IMR-90 (cell line): ENCODE results near the gene LMTK2. TPM values are rescaled to one million over a fixed set of nuclear protein-coding genes. Genes with fewer than 3 reads are reported as not detected.

Source experiments
- ATAC-seq: fragments of 200-7000 bp; cut with Tn5 transposase; 2 replicates; pipeline ENCODE4 v1.9.1; 2020; ENCODE audit warnings: low read depth, mild to moderate bottlenecking, moderate library complexity
- BruUV-seq: library from RNA; stranded (reverse); fragments of 400-500 nt; replicated peaks from 2 replicates; lab custom pipeline; 2021; lab: Mats Ljungman, UMichigan
- CTCF ChIA-PET: fragments of 300-600 bp; formaldehyde crosslinking; extraction: SDS; loops from one replicate; lab custom pipeline; 2021; ENCODE audit warnings: antibody characterized with exemption; lab: Yijun Ruan, JAX
- POLR2A ChIA-PET: fragments of 300-600 bp; sonication (Branson Sonifier 250); formaldehyde crosslinking; loops from one replicate; lab custom pipeline; 2022; ENCODE audit warnings: antibody characterized with exemption; ENCODE audit not compliant: unreplicated experiment; lab: Charles Lee
- DNase-seq: peaks from one replicate; pipeline ENCODE4 v3.0.0; 2013
- H2AFZ ChIP-seq: replicated peaks from 2 replicates; pipeline ENCODE3; 2013; ENCODE audit warnings: low read length, mild to moderate bottlenecking; ENCODE audit not compliant: poor library complexity
- H2AK5ac ChIP-seq: 2 replicates; pipeline ENCODE4 v1.6.1; 2013; ENCODE audit warnings: low read depth, low read length, inconsistent platforms
- H2AK9ac ChIP-seq: replicated peaks from 2 replicates; pipeline ENCODE3; 2013; ENCODE audit warnings: mild to moderate bottlenecking, low read depth, low read length, moderate library complexity; ENCODE audit not compliant: poor library complexity
- H2BK120ac ChIP-seq: 2 replicates; pipeline ENCODE4 v1.6.1; 2013; ENCODE audit warnings: low read depth, low read length, inconsistent platforms
- H2BK15ac ChIP-seq: 3 replicates; pipeline ENCODE4 v1.6.1; 2013; ENCODE audit warnings: low read depth, low read length, inconsistent platforms
- H2BK20ac ChIP-seq: 2 replicates; pipeline ENCODE4 v1.6.1; 2013; ENCODE audit warnings: low read depth, mild to moderate bottlenecking, inconsistent platforms, low read length, moderate library complexity
- H2BK5ac ChIP-seq: 2 replicates; pipeline ENCODE4 v1.6.1; 2013; ENCODE audit warnings: mild to moderate bottlenecking, low read depth, low read length, inconsistent platforms; ENCODE audit not compliant: poor library complexity, severe bottlenecking
- H3K14ac ChIP-seq: replicated peaks from 2 replicates; pipeline ENCODE4 v1.6.1; 2013; ENCODE audit warnings: low read depth, low read length, inconsistent platforms
- H3K18ac ChIP-seq: 2 replicates; pipeline ENCODE4 v1.6.1; 2013; ENCODE audit warnings: low read depth, low read length, control low read depth
- H3K23ac ChIP-seq: 2 replicates; pipeline ENCODE4 v1.6.1; 2013; ENCODE audit warnings: low read depth, low read length, inconsistent platforms
- H3K27ac ChIP-seq: 2 replicates; pipeline ENCODE4 v1.5.1; 2013; ENCODE audit warnings: mild to moderate bottlenecking, control low read depth, low read length; ENCODE audit not compliant: insufficient read depth
- H3K27me3 ChIP-seq: 2 replicates; pipeline ENCODE4 v1.6.1; 2013; ENCODE audit warnings: low read length; ENCODE audit not compliant: control insufficient read depth, insufficient read depth
- H3K36me3 ChIP-seq: 2 replicates; pipeline ENCODE4 v1.6.1; 2013; ENCODE audit warnings: low read length, mixed read lengths; ENCODE audit not compliant: control insufficient read depth, insufficient read depth
- H3K4ac ChIP-seq: 2 replicates; pipeline ENCODE4 v1.6.1; 2013; ENCODE audit warnings: low read depth, low read length, inconsistent platforms
- H3K4me1 ChIP-seq: 2 replicates; pipeline ENCODE4 v1.6.1; 2013; ENCODE audit warnings: low read length, mixed read lengths; ENCODE audit not compliant: control insufficient read depth, insufficient read depth
- H3K4me2 ChIP-seq: 2 replicates; pipeline ENCODE4 v1.6.1; 2013; ENCODE audit warnings: low read depth, mild to moderate bottlenecking, control low read depth, low read length, moderate library complexity
- H3K4me3 ChIP-seq: 2 replicates; pipeline ENCODE4 v1.5.1; 2013; ENCODE audit warnings: low read depth, mild to moderate bottlenecking, control low read depth, low read length, moderate library complexity; ENCODE audit not compliant: insufficient read depth
- H3K56ac ChIP-seq: 2 replicates; pipeline ENCODE4 v1.6.1; 2013; ENCODE audit warnings: low read length, inconsistent platforms; ENCODE audit not compliant: insufficient read depth; ENCODE audit errors: extremely low read depth
- H3K79me1 ChIP-seq, 2 experiments: 2 replicates each; pipeline ENCODE4 v1.6.1; 2013; ENCODE audit warnings: low read length in 2 of 2, inconsistent platforms in 1 of 2, low read depth in 1 of 2
- H3K9ac ChIP-seq: 2 replicates; pipeline ENCODE4 v1.6.1; 2013; ENCODE audit warnings: low read depth, low read length, control low read depth
- H3K9me1 ChIP-seq: 2 replicates; pipeline ENCODE4 v1.6.1; 2013; ENCODE audit warnings: low read length, inconsistent platforms; ENCODE audit not compliant: insufficient read depth
- H3K9me3 ChIP-seq: 2 replicates; pipeline ENCODE4 v1.6.1; 2013; ENCODE audit warnings: low read length; ENCODE audit not compliant: control insufficient read depth, insufficient read depth
- H4K20me1 ChIP-seq: 2 replicates; pipeline ENCODE4 v1.6.1; 2013; ENCODE audit warnings: low read length, inconsistent platforms; ENCODE audit not compliant: insufficient read depth
- H4K5ac ChIP-seq: 2 replicates; pipeline ENCODE4 v1.6.1; 2013; ENCODE audit warnings: mild to moderate bottlenecking, low read depth, low read length, control low read depth
- H4K8ac ChIP-seq, 2 experiments: 2 replicates each; pipeline ENCODE4 v1.6.1; 2013; ENCODE audit warnings: low read depth in 2 of 2, low read length in 2 of 2, control low read depth in 1 of 2, inconsistent platforms in 1 of 2
- H4K91ac ChIP-seq: 2 replicates; pipeline ENCODE4 v1.6.1; 2013; ENCODE audit warnings: low read depth, low read length, inconsistent platforms; ENCODE audit not compliant: insufficient read depth
- BHLHE40 ChIP-seq: fragments of 150-350 bp; IDR thresholded peaks from 2 replicates; pipeline ENCODE4 v1.6.1; 2016; ENCODE audit warnings: mild to moderate bottlenecking, low read depth, low read length
- ELK1 ChIP-seq: fragments of 150-350 bp; IDR thresholded peaks from 2 replicates; pipeline ENCODE4 v1.6.1; 2016; ENCODE audit warnings: low read depth, mild to moderate bottlenecking, low read length, moderate library complexity, borderline replicate concordance
- FOS ChIP-seq: fragments of 150-350 bp; IDR thresholded peaks from 2 replicates; pipeline ENCODE4 v1.6.1; 2016; ENCODE audit warnings: low read depth, low read length
- MXI1 ChIP-seq: IDR thresholded peaks from 2 replicates; pipeline ENCODE4 v1.6.1; 2012; ENCODE audit warnings: low read depth, mild to moderate bottlenecking, low read length, moderate library complexity, borderline replicate concordance
- RAD21 ChIP-seq: IDR thresholded peaks from 2 replicates; pipeline ENCODE4 v1.6.1; 2012; ENCODE audit warnings: low read length, improper control_type of control experiment
- RCOR1 ChIP-seq: IDR thresholded peaks from 2 replicates; pipeline ENCODE4 v1.6.1; 2012; ENCODE audit warnings: mild to moderate bottlenecking, low read length, improper control_type of control experiment; ENCODE audit not compliant: insufficient replicate concordance
- USF2 ChIP-seq: fragments of 150-350 bp; IDR thresholded peaks from 2 replicates; pipeline ENCODE4 v1.6.1; 2017; ENCODE audit warnings: mild to moderate bottlenecking, antibody characterized with exemption, low read length, low read depth
- WGBS, 2 experiments: methylation state at CpG; one replicate each; pipeline versions ENCODE4 v1.1.5 to v1.1.7; 2013; ENCODE audit warnings: missing lambda C conversion rate in 2 of 2; ENCODE audit not compliant: insufficient read length in 1 of 2; ENCODE audit errors: extremely low coverage in 2 of 2; 5-methylcytosine and 5-hydroxymethylcytosine counted together
- dilution Hi-C: fragments of 300-500 bp; cut with HindIII; formaldehyde crosslinking; loops from one replicate; pipeline ENCODE4 v1.14.3; 2018; ENCODE audit warnings: low sequenced_read_pairs; ENCODE audit not compliant: unreplicated experiment
- in situ Hi-C: fragments of 300-500 bp; cut with MboI; formaldehyde crosslinking; loops from 3 replicates; pipeline ENCODE4 v1.14.3; 2019; ENCODE audit warnings: low sequenced_read_pairs, inconsistent platforms, mixed read lengths
- intact Hi-C: fragments of 100-400 bp; cut with micrococcal nuclease; formaldehyde crosslinking; loops from 2 replicates; pipeline ENCODE4 v1.10.0; 2022
- polyA plus RNA-seq, 3 experiments: library from polyadenylated mRNA; depleted of rRNA; stranded (reverse); fragments of >200 nt; gene quantifications; 2 replicates each; pipeline ENCODE4 v1.2.3, GENCODE V29; 2012; ENCODE audit warnings: low replicate concordance in 1 of 3
- total RNA-seq: library from RNA; depleted of rRNA; stranded (reverse); fragments of >200 nt; gene quantifications from 2 replicates; pipeline ENCODE4 v1.2.3, GENCODE V29; 2012

The LMTK2 gene
- total and polyA plus RNA-seq, 2 of the 4 experiments (the other 2 are of a cell fraction): 4.4 to 5.0 TPM

- Histone ChIP-seq H3K23ac (no peak overlapping the region), H3K9me1 (peaks cover 4% of the 10 kb centered on the region; the same call in 1 of the 2 replicates), H2AK5ac (no peak overlapping the region), H2BK20ac (no peak overlapping the region), H4K8ac (no peak overlapping the region), H3K27me3 (no peaks in the 10 kb centered on the region), H3K4me1 (no peaks in the 10 kb centered on the region), H2BK5ac (no peak overlapping the region), H2BK120ac (no peak overlapping the region), H3K4me2 (no peak overlapping the region), H2AFZ (no peak overlapping the region), H3K4me3 (no peak overlapping the region), H4K91ac (no peak overlapping the region), H3K56ac (no peak overlapping the region), H3K27ac (no peak overlapping the region), H3K14ac (no peak overlapping the region), H3K18ac (no peak overlapping the region), H3K4ac (no peak overlapping the region), H4K5ac (no peak overlapping the region), H2AK9ac (no peak overlapping the region), H4K20me1 (no peaks in the 10 kb centered on the region), H3K36me3 (peaks cover 29% of the 10 kb centered on the region; the same call in 1 of the 2 replicates), H3K79me1 (no peaks in the 10 kb centered on the region), H2BK15ac (no peak overlapping the region), H3K9me3 (no peaks in the 10 kb centered on the region), H3K9ac (no peak overlapping the region)
- WGBS, 2 experiments: no CpG with 5 or more reads among the region's 10 CpGs
- ChIA-PET CTCF (interaction anchor here (0.6 kb wide), 1 partner anchor 377 kb away, joined by 3 read pairs; no protein-coding TSS in a partner anchor), POLR2A (no interaction called here)
- intact Hi-C loops (no loop called here), dilution Hi-C loops (no loop called here), in situ Hi-C loops (loop anchor here (10.0 kb wide), 1 partner anchor 210 kb away; no protein-coding TSS in a partner anchor)
- TF ChIP-seq USF2 (no peak), RCOR1 (no peak), ELK1 (no peak), RAD21 (no peak), BHLHE40 (no peak), MXI1 (no peak), FOS (no peak)
- no TSS peak for BruUV-seq
- peak; percentile 12 for DNase-seq
- ATAC-seq: no peak
Measured at GRCh38 chr7:98234429-98235147, 127.9 kb downstream of the LMTK2 start.
